Dermis lymphatic vessel endothelial cell (primary cell): ENCODE measurements around the gene NUS1. TPM values are rescaled to one million over a fixed set of nuclear protein-coding genes. Genes with fewer than 3 reads are reported as not detected.

Experiments used
- total RNA-seq: library from RNA; depleted of rRNA; stranded (reverse); fragments of >200 nt; gene quantifications from 2 replicates; pipeline ENCODE4 v1.2.1, GENCODE V29; 2014

Gene NUS1
- total RNA-seq, result 15.9 and 17.4 TPM in 2 replicates

DNA sequence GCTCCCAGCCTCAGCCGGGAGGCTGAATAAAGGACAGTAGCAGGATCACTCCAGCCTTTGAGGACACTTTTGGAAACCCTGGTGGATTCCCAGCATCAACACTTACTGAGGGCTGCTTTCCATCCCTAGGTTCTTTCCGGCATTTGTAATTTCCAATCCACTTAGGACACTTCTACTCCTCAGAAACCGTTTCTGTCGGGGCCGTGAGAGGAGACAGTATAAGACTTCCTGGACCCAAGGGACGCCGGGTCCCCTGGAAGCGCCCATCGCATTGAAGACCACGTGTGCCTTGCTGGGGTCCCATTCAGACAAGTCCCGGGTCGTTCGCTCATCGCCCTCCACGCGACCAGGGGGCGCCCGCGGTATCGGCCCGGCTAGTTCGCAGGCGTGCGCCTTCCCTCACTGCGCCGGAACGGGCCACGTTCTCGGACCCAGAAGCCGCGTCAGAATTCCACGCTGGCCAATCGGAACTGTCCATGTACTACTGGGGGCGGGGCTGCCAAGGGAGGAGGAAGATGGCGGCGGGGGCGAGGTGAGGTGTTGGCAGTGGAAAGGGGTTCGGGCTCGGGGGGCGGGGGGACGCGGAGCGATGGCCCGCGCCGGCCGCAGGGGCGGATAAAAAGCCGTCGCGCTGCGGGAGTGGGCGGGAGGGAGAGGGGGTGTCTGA is at the start of gene NUS1:
NUS1 (plus strand) TSS at position 479 of the 667 bp plus-strand sequence. CDS start 202 bp downstream, outside the sequence.

Other genes with a start within 250 kb of the NUS1 start
- gene ROS1, start 249.5 kb upstream of the NUS1 start, total RNA-seq, result not detected in 2 replicates
- 26.8 and 68.2 TPM in 2 replicates for gene DCBLD1, start 192.8 kb upstream of the NUS1 start, total RNA-seq
- gene GOPC, start 73.0 kb upstream of the NUS1 start, total RNA-seq, result 34.8 and 45.6 TPM in 2 replicates
- under 0.01 TPM in 1 of 2 replicates, not detected in the other for gene SLC35F1, start 231.8 kb downstream of the NUS1 start, total RNA-seq